ENCODE results near the gene TRIM45.

GRCh38 chr1:117143172-117143571, 21.6 kb upstream of the TRIM45 start:
- TF ChIP-seq POLR2A (IDR thresholded peaks at IDR 0.05) = no peak
- TF ChIP-seq, protein P1, sequence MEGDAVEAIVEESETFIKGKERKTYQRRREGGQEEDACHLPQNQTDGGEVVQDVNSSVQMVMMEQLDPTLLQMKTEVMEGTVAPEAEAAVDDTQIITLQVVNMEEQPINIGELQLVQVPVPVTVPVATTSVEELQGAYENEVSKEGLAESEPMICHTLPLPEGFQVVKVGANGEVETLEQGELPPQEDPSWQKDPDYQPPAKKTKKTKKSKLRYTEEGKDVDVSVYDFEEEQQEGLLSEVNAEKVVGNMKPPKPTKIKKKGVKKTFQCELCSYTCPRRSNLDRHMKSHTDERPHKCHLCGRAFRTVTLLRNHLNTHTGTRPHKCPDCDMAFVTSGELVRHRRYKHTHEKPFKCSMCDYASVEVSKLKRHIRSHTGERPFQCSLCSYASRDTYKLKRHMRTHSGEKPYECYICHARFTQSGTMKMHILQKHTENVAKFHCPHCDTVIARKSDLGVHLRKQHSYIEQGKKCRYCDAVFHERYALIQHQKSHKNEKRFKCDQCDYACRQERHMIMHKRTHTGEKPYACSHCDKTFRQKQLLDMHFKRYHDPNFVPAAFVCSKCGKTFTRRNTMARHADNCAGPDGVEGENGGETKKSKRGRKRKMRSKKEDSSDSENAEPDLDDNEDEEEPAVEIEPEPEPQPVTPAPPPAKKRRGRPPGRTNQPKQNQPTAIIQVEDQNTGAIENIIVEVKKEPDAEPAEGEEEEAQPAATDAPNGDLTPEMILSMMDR (IDR thresholded peaks at IDR 0.05) = no peak

Data from ovary (tissue), 3 donors.